GM19240 (cell line): Measurements from ENCODE around the gene FCHSD2.
"Not testable (repeated sequence)": the region's sequence is repeated elsewhere in the genome, so short reads cannot be mapped to it uniquely, and the experiment has no call there.

Experiments
- DNase-seq: peaks from one replicate; pipeline ENCODE4 v3.0.0; 2011; ENCODE audit warnings: low spot score; ENCODE audit not compliant: insufficient read length

FCHSD2 gene

DNA sequence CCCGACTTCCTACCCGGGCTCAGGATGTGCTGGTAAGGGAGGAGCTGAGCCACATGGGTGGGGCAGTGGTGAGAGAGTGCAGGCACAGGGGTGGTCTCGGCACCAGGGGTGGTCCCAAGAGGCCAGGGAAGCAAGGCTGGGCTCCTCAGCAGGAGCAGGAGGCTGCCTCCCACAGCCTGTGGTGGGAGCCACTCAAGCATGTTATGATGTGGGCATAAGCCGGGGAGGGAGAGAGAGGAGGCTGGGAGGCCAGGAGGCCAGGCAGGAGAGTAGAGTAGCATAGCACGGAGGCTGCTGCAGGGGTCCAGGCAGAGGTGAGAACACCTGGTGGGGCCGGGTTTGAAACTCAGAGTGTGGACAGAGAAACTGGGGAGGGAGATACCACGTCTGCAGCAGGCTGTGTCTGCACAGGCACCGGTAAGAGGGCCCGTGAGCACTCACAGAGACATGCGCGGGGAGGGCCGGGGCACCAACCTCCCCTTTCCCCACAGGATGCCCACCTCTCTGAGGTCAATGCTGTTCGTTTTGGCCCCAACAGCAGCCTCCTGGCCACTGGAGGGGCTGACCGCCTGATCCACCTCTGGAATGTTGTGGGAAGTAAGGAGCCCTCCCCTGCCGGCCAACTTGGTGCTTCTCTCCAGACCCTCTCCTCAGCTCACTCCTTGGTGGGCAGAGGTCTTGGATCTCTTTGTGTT lies 317.2 kb downstream of the FCHSD2 start:
- no peak for DNase-seq

- no peak for DNase-seq
Observed at GRCh38 chr11:72824020-72824419, 318.1 kb downstream of the FCHSD2 start.

- no peak for DNase-seq
Observed at GRCh38 chr11:72823105-72823804, 318.9 kb downstream of the FCHSD2 start.

- peak; percentile 48 for DNase-seq
Observed at GRCh38 chr11:72821920-72822799, 320.0 kb downstream of the FCHSD2 start.

GRCh38 chr11:72821221-72821919 lies 320.7 kb downstream of the FCHSD2 start:
- DNase-seq = no peak

DNA sequence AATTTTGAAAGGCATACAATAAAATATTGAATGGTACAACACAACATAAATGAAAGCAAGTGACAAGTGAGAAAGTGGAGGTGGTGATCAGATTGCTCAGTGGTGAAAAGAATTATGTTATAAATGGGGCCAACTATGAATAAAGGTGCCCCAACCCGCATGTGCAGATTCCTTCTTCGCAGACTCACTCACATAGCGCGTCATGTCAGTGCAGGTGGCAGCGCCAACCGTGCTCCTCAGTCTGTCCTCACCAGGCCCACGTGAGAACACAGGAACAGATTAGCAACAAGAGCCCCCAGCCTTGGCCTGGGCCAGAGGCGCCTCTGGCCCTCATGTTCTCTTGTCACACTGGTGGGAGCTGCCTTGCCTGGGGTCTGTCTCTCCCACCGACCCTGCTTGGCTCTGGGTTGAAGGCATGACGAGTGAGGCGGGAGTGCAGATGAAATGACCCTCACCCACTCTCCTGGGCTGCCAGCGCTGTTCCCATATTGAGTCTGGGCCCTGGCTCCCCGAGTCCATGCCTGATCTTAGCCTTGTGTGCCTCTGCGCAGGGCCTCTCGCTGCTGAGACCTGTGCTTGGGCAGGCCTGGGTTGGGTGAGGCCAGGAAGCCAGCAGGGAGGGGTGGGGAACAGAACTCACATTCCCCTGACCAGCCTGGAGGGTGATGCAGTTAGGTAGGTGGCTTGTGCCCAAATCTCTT lies 321.5 kb downstream of the FCHSD2 start:
- DNase-seq = no peak

DNA sequence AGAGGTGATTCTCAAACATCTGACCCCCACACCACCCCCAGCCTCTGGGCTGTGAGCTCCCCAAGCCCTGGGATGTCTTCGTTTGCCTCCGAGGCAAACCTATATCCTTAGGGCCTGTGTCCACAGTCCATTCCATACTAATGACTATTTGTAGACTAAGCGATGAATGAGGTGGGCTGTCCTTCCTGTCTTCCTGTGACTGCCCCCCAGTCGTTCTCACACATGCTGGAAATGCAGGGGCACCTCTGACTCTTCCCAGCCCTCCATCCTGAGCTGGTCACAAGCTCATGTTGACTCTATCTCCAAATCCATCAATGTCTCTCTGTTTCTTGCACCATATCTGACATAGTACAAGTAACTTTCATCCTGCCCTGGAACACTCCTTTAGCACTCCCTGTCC lies 323.1 kb downstream of the FCHSD2 start:
- DNase-seq = no peak

GRCh38 chr11:72817966-72818365 lies 324.2 kb downstream of the FCHSD2 start:
- no peak for DNase-seq

- DNase-seq = no peak
Observed at GRCh38 chr11:72816404-72816990, 325.6 kb downstream of the FCHSD2 start.

DNA sequence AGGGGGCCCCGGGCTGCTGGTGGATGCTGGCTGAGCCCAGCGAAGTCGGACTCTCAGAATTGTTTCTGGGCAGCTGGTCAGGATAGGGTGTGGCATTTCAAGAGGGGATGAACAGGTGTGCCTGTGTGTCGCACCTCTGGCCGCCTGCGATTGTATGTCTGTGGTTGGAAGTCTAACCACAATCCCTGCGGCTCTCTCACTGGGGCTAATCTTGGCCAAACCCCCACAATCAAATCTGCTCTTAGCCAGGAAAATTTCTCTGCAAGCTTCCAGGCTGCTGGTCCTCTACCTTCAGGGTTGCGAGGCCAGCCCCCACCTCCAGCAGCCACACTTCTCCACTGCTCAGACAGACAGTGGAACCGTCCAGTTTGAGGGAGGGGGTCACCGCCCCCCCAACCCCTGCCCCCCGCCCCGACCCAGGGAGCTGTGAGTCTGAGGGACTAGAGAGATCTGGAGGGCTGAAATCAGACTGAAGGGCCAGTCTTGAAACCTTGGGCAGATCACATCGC lies 327.0 kb downstream of the FCHSD2 start:
- DNase-seq = no peak

DNA sequence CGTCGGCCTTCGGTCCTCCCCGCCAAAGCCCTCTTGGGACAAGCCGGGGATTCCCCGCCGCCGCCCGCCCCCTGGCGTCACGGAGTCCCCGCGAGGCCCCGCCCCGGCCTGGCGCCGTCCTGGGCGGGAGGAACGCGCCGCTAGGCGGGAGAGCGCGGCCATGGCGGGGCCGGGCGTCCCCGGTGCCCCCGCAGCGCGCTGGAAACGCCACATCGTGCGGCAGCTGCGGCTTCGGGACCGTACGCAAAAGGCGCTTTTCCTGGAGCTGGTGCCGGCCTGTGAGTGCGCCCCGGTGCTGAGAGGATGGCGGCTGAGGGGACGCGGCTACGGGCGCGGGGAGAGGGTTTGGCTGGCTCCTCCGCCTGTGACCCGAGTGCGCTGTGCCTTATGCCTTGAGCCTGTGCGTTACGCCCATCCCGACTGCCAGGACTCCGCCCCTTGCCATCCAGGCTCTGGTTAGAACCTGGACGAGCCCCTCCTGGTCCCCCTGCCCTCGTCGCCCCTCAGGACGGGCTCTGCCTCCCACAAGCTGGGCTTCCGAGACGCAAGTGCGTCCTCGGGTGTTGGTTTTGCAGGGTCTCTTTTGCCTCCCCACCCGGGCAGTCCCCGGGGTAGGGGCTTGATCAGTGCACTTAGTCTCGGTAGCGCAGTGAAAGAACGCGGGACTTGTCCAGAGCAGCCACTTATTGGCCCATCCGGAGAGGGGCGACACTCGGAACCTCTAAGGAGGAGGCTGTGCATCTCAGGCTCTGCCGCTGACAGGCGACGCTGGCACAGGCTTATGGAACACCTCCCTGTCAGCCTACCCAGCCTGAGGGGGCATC lies 327.6 kb downstream of the FCHSD2 start, which contains the start of gene ATG16L2:
ATG16L2 (plus strand) TSS at position 126 of the 824 bp plus-strand sequence; CDS start at position 161, 35 bp downstream.
- peak; percentile 70 for DNase-seq

GRCh38 chr11:72813740-72814285 lies 328.3 kb downstream of the FCHSD2 start:
- peak; percentile 48 for DNase-seq

GRCh38 chr11:72812967-72813739 lies 329.0 kb downstream of the FCHSD2 start:
- peak; percentile 55 for DNase-seq

GRCh38 chr11:72812604-72812966 lies 329.5 kb downstream of the FCHSD2 start:
- DNase-seq = no peak

DNA sequence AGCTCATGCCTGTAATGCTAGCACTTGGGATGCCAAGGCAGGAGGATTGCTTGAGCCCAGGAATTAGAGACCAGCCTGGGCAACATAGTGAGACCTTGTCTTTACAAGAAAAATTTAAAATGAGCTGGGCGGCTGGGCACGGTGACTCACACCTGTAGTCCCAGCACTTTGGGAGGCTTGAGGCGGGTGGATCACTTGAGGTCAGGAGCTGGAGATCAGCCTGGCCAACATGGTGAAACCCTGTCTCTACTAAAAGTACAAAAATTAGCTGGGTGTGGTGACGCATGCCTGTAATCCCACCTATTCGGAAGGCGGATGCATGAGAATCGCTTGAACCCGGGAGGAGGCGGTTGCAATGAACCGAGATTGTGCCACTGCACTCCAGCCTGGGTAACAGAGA lies 330.4 kb downstream of the FCHSD2 start:
- DNase-seq = not testable (repeated sequence)

DNA sequence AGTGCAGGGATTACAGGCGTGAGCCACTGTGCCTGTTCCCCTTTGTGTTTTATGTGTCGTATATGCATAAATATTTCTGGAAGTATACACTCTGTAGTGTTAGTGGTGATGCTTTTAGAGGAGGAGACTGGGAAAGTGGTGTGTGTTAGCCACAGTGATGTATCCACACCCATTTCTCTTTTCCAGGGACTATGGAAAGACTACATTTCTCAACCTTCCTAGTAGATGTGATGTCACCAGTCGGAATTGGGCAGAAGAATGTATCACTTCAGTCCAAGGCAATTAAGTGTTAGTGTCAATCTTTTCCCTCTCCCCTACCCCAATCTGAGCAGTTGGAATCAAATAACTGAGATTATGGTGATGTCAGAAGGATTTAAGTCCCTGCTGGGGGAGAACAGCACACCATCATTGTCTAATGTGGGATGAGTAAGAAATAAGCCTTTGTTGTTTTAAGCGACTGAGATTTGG lies 333.8 kb downstream of the FCHSD2 start:
- no peak for DNase-seq

GRCh38 chr11:72807792-72808191 lies 334.3 kb downstream of the FCHSD2 start:
- DNase-seq = no peak
